Breast epithelium (tissue), 4 donors: ENCODE results near the gene SLC29A4. TPM values are rescaled to one million over a fixed set of nuclear protein-coding genes. Genes with fewer than 3 reads are reported as not detected.
"Not testable (repeated sequence)": the region's sequence is repeated elsewhere in the genome, so short reads cannot be mapped to it uniquely, and the experiment has no call there.

Experiments
- DNase-seq, 2 donors: peaks; one replicate each; pipeline ENCODE4 v3.0.0-alpha.2; 2019; ENCODE audit warnings: low spot score in 2 of 2
- H3K27ac ChIP-seq, 2 donors: fragments of 200-600 bp; sonication (generic) in 1 of 2; one replicate each; pipeline ENCODE4 v1.5.1; 2016 to 2019; ENCODE audit warnings: mild to moderate bottlenecking in 1 of 2
- H3K27me3 ChIP-seq, 2 donors: fragments of 200-600 bp; sonication (generic) in 1 of 2; one replicate each; pipeline versions ENCODE4 v1.5.1 to v1.6.0; 2017 to 2019; ENCODE audit warnings: control low read depth in 1 of 2, mild to moderate bottlenecking in 1 of 2
- H3K36me3 ChIP-seq: fragments of 200-600 bp; one replicate; pipeline ENCODE4 v1.5.1; 2019
- H3K4me1 ChIP-seq, 2 donors: fragments of 200-600 bp; sonication (generic); one replicate each; pipeline ENCODE4 v1.5.1; 2016 to 2019; ENCODE audit warnings: control low read depth in 1 of 2
- H3K4me3 ChIP-seq, 3 donors: fragments of 200-600 bp; sonication (generic); 1 replicate in 2 of 3; 2 replicates in 1 of 3; pipeline ENCODE4 v1.5.1; 2016 to 2019; ENCODE audit warnings: mild to moderate bottlenecking in 3 of 3, moderate library complexity in 2 of 3
- H3K9me3 ChIP-seq, 2 donors: fragments of 200-600 bp; sonication (generic) in 1 of 2; one replicate each; pipeline ENCODE4 v1.5.1; 2016 to 2019; ENCODE audit warnings: control low read depth in 1 of 2
- POLR2A ChIP-seq: fragments of 450-650 bp; IDR thresholded peaks from one replicate; pipeline ENCODE4 v1.6.1; 2016; ENCODE audit warnings: antibody characterized with exemption, mild to moderate bottlenecking, moderate library complexity
- POLR2AphosphoS5 ChIP-seq, 3 donors: sonication (generic); formaldehyde crosslinking; IDR thresholded peaks; one replicate each; pipeline ENCODE4 v1.6.1; 2017; ENCODE audit warnings: antibody characterized with exemption in 3 of 3
- intact Hi-C: fragments of 100-400 bp; cut with DNase I; formaldehyde crosslinking; loops from one replicate; pipeline ENCODE4 v1.15.1; 2023; ENCODE audit warnings: low total_unique reads
- total RNA-seq, 3 donors: library from RNA; depleted of rRNA; stranded (reverse); fragments of >200 nt; gene quantifications; one replicate each; pipeline ENCODE4 v1.1.0, GENCODE V29; 2016
- TF ChIP-seq, protein P1 (sequence below), 3 donors: fragments of 450-650 bp; IDR thresholded peaks; one replicate each; pipeline ENCODE4 v1.5.1; 2016 to 2017; ENCODE audit warnings: antibody characterized with exemption in 3 of 3, mild to moderate bottlenecking in 3 of 3, moderate library complexity in 3 of 3

The SLC29A4 gene
- total RNA-seq, 3 donors from 2014 or later: 1.3 to 13.8 (median 2.3) TPM

DNA sequence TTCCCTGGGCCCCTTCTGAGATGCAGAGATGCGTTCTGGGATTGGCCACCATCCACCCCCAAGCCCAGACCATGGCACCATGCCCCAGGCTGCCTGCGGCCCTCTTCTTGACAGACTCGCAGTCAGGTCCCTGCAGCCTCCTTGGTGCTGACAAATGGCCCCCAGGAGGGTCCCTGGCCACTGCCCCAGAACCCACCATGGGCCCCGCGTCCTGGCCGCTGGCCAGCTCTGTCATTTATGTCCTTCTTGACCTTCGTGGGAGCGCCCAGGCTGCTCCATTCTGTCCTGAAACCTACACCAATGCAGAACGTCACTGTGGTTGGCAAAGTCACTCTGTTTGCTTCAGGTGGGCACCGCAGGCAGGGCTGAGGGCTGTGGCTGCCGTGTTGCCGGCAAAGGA lies 39.5 kb upstream of the SLC29A4 start:
- Histone ChIP-seq H3K27ac (no peak overlapping the region), H3K36me3 (no peaks in the 10 kb centered on the region), H3K9me3 (peaks cover 6 to 8% of the 10 kb centered on the region in 2 donors), H3K4me1 (no peaks in the 10 kb centered on the region), H3K27me3 (no peaks in the 10 kb centered on the region), H3K4me3 (no peak overlapping the region)
- no peak for TF ChIP-seq POLR2AphosphoS5 (IDR thresholded peaks at IDR 0.05)
- no peak for TF ChIP-seq POLR2A
- TF ChIP-seq, protein P1, sequence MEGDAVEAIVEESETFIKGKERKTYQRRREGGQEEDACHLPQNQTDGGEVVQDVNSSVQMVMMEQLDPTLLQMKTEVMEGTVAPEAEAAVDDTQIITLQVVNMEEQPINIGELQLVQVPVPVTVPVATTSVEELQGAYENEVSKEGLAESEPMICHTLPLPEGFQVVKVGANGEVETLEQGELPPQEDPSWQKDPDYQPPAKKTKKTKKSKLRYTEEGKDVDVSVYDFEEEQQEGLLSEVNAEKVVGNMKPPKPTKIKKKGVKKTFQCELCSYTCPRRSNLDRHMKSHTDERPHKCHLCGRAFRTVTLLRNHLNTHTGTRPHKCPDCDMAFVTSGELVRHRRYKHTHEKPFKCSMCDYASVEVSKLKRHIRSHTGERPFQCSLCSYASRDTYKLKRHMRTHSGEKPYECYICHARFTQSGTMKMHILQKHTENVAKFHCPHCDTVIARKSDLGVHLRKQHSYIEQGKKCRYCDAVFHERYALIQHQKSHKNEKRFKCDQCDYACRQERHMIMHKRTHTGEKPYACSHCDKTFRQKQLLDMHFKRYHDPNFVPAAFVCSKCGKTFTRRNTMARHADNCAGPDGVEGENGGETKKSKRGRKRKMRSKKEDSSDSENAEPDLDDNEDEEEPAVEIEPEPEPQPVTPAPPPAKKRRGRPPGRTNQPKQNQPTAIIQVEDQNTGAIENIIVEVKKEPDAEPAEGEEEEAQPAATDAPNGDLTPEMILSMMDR (IDR thresholded peaks at IDR 0.05): no peak
- no peak for DNase-seq
- intact Hi-C loops: no loop called here

DNA sequence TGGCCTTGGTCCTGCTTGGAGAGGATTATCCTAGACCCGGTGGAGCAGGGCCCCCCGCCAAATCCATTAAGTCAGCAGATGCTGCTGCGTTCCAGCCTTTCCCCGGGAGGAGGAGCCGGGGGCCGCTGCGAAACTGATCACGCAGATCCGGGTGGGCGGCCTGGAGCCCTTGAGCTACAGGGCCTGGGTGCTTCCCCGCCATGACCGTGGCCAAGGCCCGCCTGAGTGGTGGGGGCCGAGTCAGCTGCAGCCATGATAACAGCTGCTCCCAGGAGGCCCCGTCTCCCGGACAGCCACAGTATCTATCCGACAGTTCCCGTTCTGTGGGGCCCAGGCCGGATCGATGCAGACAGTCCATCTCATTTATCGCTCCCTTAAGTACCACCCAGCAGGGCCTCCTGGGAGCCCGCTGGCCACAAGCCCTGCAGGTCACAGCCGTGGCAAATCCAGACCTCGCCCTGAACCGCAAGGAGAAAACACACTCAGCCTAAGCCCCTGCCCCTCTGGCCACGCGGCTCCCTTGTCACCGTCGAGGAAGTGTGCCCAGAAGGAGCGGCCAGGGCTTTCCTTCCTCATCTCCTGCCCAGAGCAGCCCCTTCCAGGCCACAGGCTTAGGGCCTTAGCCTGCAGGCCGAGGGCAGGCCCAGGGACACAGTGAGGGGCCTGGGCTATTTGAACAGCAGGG lies 34.4 kb upstream of the SLC29A4 start:
- DNase-seq: peak in 1 of 2 donors; percentile 35
- Histone ChIP-seq H3K27me3 (no peaks in the 10 kb centered on the region), H3K36me3 (no peaks in the 10 kb centered on the region), H3K27ac (peak overlapping the region; percentile 40 to 57), H3K4me1 (no peaks in the 10 kb centered on the region), H3K9me3 (peaks cover 6 to 8% of the 10 kb centered on the region in 2 donors), H3K4me3 (peak overlapping the region in 1 of 3 donors; percentile 15)
- intact Hi-C loops: no loop called here
- TF ChIP-seq, protein P1 (IDR thresholded peaks at IDR 0.05): no peak
- TF ChIP-seq POLR2AphosphoS5 (IDR thresholded peaks at IDR 0.05): no peak
- TF ChIP-seq POLR2A: no peak

DNA sequence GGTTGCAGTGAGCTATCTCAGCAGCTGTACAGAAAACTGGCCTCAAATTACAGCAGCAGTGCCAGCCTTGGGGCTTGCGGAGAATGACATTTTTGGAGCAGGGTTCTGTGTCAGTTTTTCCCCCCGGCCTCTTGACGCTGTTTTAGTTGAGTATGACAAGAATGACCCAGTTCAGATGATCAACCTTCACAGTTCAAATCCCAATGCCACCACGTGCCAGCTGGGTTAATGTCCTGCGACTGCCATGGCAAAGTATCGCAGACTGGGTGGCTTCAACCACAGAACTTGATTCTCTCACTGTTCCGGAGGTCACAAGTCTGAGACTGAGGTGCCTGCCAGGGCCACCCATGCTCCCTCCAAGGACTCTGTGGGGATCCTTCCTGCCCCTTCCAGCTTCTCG lies 32.0 kb upstream of the SLC29A4 start:
- H3K27ac ChIP-seq, H3K27me3 ChIP-seq, H3K36me3 ChIP-seq, H3K4me1 ChIP-seq, DNase-seq, H3K4me3 ChIP-seq, H3K9me3 ChIP-seq, intact Hi-C loops: not testable (repeated sequence)

DNA sequence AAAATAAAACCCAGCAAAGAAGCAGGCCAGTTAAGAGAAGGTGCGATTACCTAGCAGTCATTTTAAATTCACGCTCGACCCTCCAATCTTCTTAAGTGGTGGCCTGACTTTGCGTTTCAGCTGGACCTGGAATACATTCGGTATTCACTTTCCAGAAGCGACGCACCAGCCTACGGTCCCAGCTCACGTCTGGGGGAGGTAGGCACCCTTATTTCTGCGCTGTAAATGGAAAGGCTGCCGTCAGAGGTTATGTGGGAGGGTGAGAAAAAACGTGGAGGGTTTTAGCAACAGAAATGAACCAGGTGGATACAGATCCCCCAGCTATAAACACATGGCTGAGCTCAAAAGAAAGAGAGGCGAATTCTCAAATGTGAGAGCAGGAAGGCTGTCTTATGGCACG lies 29.2 kb upstream of the SLC29A4 start:
- intact Hi-C loops, H3K36me3 ChIP-seq, H3K27ac ChIP-seq, DNase-seq, H3K9me3 ChIP-seq, H3K4me1 ChIP-seq, H3K4me3 ChIP-seq, H3K27me3 ChIP-seq: not testable (repeated sequence)

DNA sequence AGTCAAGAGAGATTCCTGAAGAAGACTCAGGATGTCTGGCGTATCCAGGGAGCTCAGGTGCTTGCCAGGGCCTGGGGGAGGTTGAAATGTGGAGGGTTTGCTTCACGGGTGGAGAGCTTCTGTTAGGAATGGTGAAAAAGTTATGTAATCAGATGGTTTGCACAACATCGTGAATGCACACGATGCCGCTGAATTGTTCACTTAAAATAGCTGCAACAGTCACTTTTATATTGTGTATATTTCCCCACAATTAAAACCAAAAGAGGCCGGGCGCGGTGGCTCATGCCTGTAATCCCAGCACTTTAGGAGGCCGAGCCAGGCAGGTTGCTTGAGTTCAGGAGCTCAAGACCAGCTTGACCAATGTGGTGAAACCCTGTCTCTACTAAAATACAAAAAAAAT lies 28.4 kb upstream of the SLC29A4 start:
- H3K4me1 ChIP-seq, DNase-seq, H3K27ac ChIP-seq, H3K36me3 ChIP-seq, H3K9me3 ChIP-seq, intact Hi-C loops, H3K4me3 ChIP-seq, H3K27me3 ChIP-seq: not testable (repeated sequence)

DNA sequence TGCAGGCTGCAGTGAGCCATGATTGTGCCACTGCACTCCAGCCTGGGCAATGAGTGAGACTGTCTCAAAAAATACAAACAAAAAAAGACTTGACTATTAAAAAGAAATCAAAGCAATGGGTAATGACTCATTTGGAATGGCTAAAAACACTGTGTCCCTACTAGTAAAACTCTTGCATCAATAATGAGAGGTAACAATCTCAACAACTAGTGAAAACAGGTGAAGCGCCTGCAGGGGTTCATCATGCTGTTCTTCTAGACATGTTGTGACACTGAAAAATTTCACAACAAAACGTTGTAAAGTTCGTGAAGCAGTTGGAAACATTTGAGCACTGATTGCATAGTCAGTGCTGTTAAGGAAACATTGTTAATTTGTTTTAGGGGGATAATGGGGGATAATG lies 26.9 kb upstream of the SLC29A4 start:
- intact Hi-C loops: no loop called here
- no peaks in the 10 kb centered on the region for H3K27me3 ChIP-seq
- H3K4me1 ChIP-seq: no peaks in the 10 kb centered on the region
- H3K27ac ChIP-seq: no peak overlapping the region
- no peak for TF ChIP-seq POLR2AphosphoS5 (IDR thresholded peaks at IDR 0.05)
- TF ChIP-seq POLR2A: no peak
- TF ChIP-seq, protein P1 (IDR thresholded peaks at IDR 0.05): no peak
- no peak for DNase-seq
- H3K4me3 ChIP-seq: no peak overlapping the region
- H3K36me3 ChIP-seq: no peaks in the 10 kb centered on the region
- no peaks in the 10 kb centered on the region for H3K9me3 ChIP-seq

DNA sequence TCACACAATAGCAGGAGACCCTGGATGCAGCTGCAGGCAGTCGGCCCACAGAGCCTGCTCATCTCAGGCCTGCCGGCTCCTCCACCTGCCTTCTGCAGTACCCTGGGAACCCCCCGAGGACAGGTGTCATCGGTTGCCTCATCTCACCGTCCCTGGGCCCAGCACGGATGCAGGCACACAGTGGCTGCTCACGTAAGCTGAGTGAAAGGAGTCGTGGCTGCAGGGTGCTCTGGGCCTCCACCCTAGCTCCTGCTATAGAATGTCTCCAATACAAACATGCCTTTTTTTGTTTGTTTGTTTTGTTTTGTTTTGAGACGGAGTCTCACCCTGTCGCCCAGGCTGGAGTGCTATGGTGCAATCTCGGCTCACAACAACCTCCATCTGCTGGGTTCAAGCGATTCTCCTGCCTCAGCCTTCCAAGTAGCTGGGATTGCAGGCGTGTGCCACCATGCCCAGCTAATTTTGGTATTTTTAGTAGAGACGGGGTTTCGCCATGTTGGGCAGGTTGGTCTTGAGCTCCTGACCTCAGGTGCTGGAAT lies 22.1 kb upstream of the SLC29A4 start:
- intact Hi-C loops, H3K9me3 ChIP-seq, H3K4me1 ChIP-seq, H3K27ac ChIP-seq, H3K4me3 ChIP-seq, H3K36me3 ChIP-seq, H3K27me3 ChIP-seq, DNase-seq: not testable (repeated sequence)

DNA sequence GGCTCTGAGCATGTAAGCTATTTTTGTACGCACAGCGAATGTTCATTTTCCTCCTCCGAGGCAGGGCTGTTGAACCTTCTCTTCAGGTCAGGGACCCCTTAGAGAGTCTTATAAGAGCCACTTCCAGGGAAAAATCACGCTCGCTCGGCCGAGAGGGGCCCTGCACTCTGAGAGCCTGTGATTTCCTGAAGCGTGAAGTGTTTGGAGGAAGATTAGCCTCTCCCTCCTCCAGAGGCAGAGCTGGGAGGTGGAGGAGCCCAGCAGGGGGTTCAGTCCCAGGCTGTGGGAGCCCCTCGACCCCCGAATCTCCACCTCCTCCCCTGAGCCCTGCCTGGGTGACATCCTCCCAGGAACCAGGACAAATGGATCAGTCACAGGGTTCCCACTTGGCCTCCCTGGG lies 19.7 kb upstream of the SLC29A4 start:
- intact Hi-C loops, H3K4me1 ChIP-seq, H3K36me3 ChIP-seq, H3K4me3 ChIP-seq, H3K9me3 ChIP-seq, DNase-seq, H3K27ac ChIP-seq, H3K27me3 ChIP-seq: not testable (repeated sequence)
